ENCODE measurements around the gene KIRREL1. TPM values are rescaled to one million over a fixed set of nuclear protein-coding genes. Genes with fewer than 3 reads are reported as not detected.
A peak's percentile ranks its signal among the peaks of the same experiment; 100 is the strongest.

Gene KIRREL1
- total RNA-seq, 1 experiment from 2014 or later: 101 TPM

GRCh38 chr1:158035976-158036583 lies 42.6 kb downstream of the KIRREL1 start:
- ChIA-PET POLR2A (interaction anchor here (0.8 to 6.5 kb wide), 6 partner anchors 10 to 74 kb away, joined by 3 to 58 read pairs (median 4); partner anchors contain the start of gene KIRREL1), CTCF (interaction anchor here (0.6 to 13.4 kb wide), 31 partner anchors 9 to 833 kb away, joined by 3 to 603 read pairs (median 12); partner anchors contain the start of gene KIRREL1)
- Mint-ChIP-seq H3K9me3 (ENCODE audit: unreplicated experiment) (no peaks in the 10 kb centered on the region), H3K27me3 (ENCODE audit: insufficient read depth, unreplicated experiment) (no peaks in the 10 kb centered on the region), H3K36me3 (ENCODE audit: insufficient read depth, unreplicated experiment) (peaks cover 39% of the 10 kb centered on the region), H3K4me3 (ENCODE audit: unreplicated experiment) (no peak overlapping the region), H3K27ac (ENCODE audit: low read depth, unreplicated experiment) (peak overlapping the region; percentile 77), H3K4me1 (ENCODE audit: insufficient read depth, unreplicated experiment) (peaks cover 45% of the 10 kb centered on the region)
- peak; percentile 68 for DNase-seq (ENCODE audit: unreplicated experiment)
- BruUV-seq (replicated peaks): no TSS peak
- intact Hi-C loops (cut with micrococcal nuclease): loop anchor here (1.0 to 2.0 kb wide), 4 partner anchors 44 to 89 kb away; no protein-coding TSS in a partner anchor
- peak; percentile 92 for TF ChIP-seq CTCF (IDR thresholded peaks at IDR 0.05; ENCODE audit: unreplicated experiment)

- Mint-ChIP-seq H3K27ac (ENCODE audit: low read depth, unreplicated experiment) (peak overlapping the region; percentile 77), H3K9me3 (ENCODE audit: unreplicated experiment) (no peaks in the 10 kb centered on the region), H3K36me3 (ENCODE audit: insufficient read depth, unreplicated experiment) (peaks cover 27% of the 10 kb centered on the region), H3K4me1 (ENCODE audit: insufficient read depth, unreplicated experiment) (peaks cover 56% of the 10 kb centered on the region), H3K4me3 (ENCODE audit: unreplicated experiment) (no peak overlapping the region), H3K27me3 (ENCODE audit: insufficient read depth, unreplicated experiment) (no peaks in the 10 kb centered on the region)
- ChIA-PET CTCF (interaction anchor here (0.6 to 13.4 kb wide), 36 partner anchors 8 to 1120 kb away, joined by 3 to 603 read pairs (median 6); partner anchors contain the start of gene KIRREL1), POLR2A (interaction anchor here (0.6 to 6.5 kb wide), 12 partner anchors 8 to 75 kb away, joined by 3 to 58 read pairs (median 5); partner anchors contain the start of gene KIRREL1)
- no TSS peak for BruUV-seq (replicated peaks)
- intact Hi-C loops (cut with micrococcal nuclease): loop anchor here (2.0 kb wide), 1 partner anchor 88 kb away; no protein-coding TSS in a partner anchor
- no peak for TF ChIP-seq CTCF (IDR thresholded peaks at IDR 0.05; ENCODE audit: unreplicated experiment)
- DNase-seq (ENCODE audit: unreplicated experiment): peak; percentile 33
Measured at GRCh38 chr1:158037008-158037865, 43.8 kb downstream of the KIRREL1 start.

GRCh38 chr1:158037866-158038359 lies 44.5 kb downstream of the KIRREL1 start:
- H3K4me1 Mint-ChIP-seq (ENCODE audit: insufficient read depth, unreplicated experiment): peaks cover 56% of the 10 kb centered on the region
- peaks cover 21% of the 10 kb centered on the region for H3K36me3 Mint-ChIP-seq (ENCODE audit: insufficient read depth, unreplicated experiment)
- no TSS peak for BruUV-seq (replicated peaks)
- no peaks in the 10 kb centered on the region for H3K9me3 Mint-ChIP-seq (ENCODE audit: unreplicated experiment)
- H3K27ac Mint-ChIP-seq (ENCODE audit: low read depth, unreplicated experiment): peak overlapping the region; percentile 77
- H3K4me3 Mint-ChIP-seq (ENCODE audit: unreplicated experiment): peak overlapping the region; percentile 44
- H3K27me3 Mint-ChIP-seq (ENCODE audit: insufficient read depth, unreplicated experiment): no peaks in the 10 kb centered on the region
- CTCF ChIA-PET: interaction anchor here (0.7 to 13.4 kb wide), 23 partner anchors 10 to 160 kb away, joined by 3 to 603 read pairs (median 14); partner anchors contain the start of gene KIRREL1
- peak; percentile 93 for DNase-seq (ENCODE audit: unreplicated experiment)
- TF ChIP-seq CTCF (IDR thresholded peaks at IDR 0.05; ENCODE audit: unreplicated experiment): no peak
- POLR2A ChIA-PET: interaction anchor here (1.0 to 6.5 kb wide), 9 partner anchors 9 to 76 kb away, joined by 3 to 58 read pairs (median 5); partner anchors contain the start of gene KIRREL1
- intact Hi-C loops (cut with micrococcal nuclease): loop anchor here (2.0 kb wide), 1 partner anchor 87 kb away; no protein-coding TSS in a partner anchor
